KMS-11 (cell line): ENCODE data around the gene SDK1.
"Not testable (repeated sequence)": the region's sequence is repeated elsewhere in the genome, so short reads cannot be mapped to it uniquely, and the experiment has no call there.

Experiments
- H2AFZ ChIP-seq: fragments of 200-600 bp; sonication (generic); 2 replicates; pipeline ENCODE4 v1.6.1; 2016; ENCODE audit warnings: antibody characterized with exemption, mixed run types, low read depth
- H3K27ac ChIP-seq: fragments of 200-600 bp; sonication (generic); 2 replicates; pipeline ENCODE4 v1.6.1; 2016; ENCODE audit warnings: mild to moderate bottlenecking, mixed run types
- H3K27me3 ChIP-seq: fragments of 200-600 bp; sonication (generic); 2 replicates; pipeline ENCODE4 v1.6.1; 2017; ENCODE audit warnings: mild to moderate bottlenecking, low read depth, mixed run types, moderate library complexity; ENCODE audit not compliant: insufficient read depth
- H3K36me3 ChIP-seq: fragments of 200-600 bp; sonication (generic); 2 replicates; pipeline ENCODE4 v1.6.1; 2017; ENCODE audit warnings: mild to moderate bottlenecking, mixed run types; ENCODE audit not compliant: insufficient read depth
- H3K4me1 ChIP-seq: fragments of 200-600 bp; sonication (generic); 2 replicates; pipeline ENCODE4 v1.6.1; 2016; ENCODE audit warnings: mild to moderate bottlenecking, low read depth, mixed run types; ENCODE audit not compliant: poor library complexity, severe bottlenecking
- H3K4me2 ChIP-seq: fragments of 200-600 bp; sonication (generic); 2 replicates; pipeline ENCODE4 v1.7.0; 2016; ENCODE audit warnings: mild to moderate bottlenecking, mixed run types
- H3K4me3 ChIP-seq: fragments of 200-600 bp; sonication (generic); IDR thresholded peaks from 2 replicates; pipeline ENCODE4 v1.6.1; 2017; ENCODE audit warnings: low read depth, low read length, mixed read lengths; ENCODE audit not compliant: insufficient read depth
- H3K79me2 ChIP-seq: fragments of 200-600 bp; sonication (generic); 2 replicates; pipeline ENCODE4 v1.6.1; 2016; ENCODE audit warnings: low read depth, mixed run types; ENCODE audit not compliant: insufficient read depth
- H3K9ac ChIP-seq: fragments of 200-600 bp; sonication (generic); 2 replicates; pipeline ENCODE4 v1.6.1; 2016; ENCODE audit warnings: mild to moderate bottlenecking, mixed run types
- H4K20me1 ChIP-seq: fragments of 200-600 bp; sonication (generic); 2 replicates; pipeline ENCODE4 v1.6.1; 2016; ENCODE audit warnings: mild to moderate bottlenecking, mixed run types; ENCODE audit not compliant: insufficient read depth
- CTCF ChIP-seq: fragments of 200-600 bp; sonication (generic); conservative IDR thresholded peaks from 2 replicates; pipeline ENCODE4 v1.6.1; 2017; ENCODE audit warnings: low read depth, mild to moderate bottlenecking, antibody characterized with exemption, low read length, moderate library complexity, mixed read lengths

Gene SDK1

GRCh38 chr7:3696113-3696512 is 395.1 kb downstream of the SDK1 start:
- Histone ChIP-seq H3K4me2 (no peak overlapping the region), H3K27ac (no peak overlapping the region), H2AFZ (no peak overlapping the region)

GRCh38 chr7:3697472-3697871 is 396.4 kb downstream of the SDK1 start:
- H3K4me3 ChIP-seq: no peak overlapping the region
- H4K20me1 ChIP-seq: no peaks in the 10 kb centered on the region
- no peaks in the 10 kb centered on the region for H3K79me2 ChIP-seq
- no peak overlapping the region for H2AFZ ChIP-seq
- no peak overlapping the region for H3K27ac ChIP-seq
- H3K4me2 ChIP-seq: no peak overlapping the region
- H3K9ac ChIP-seq: no peak overlapping the region
- no peaks in the 10 kb centered on the region for H3K36me3 ChIP-seq
- H3K27me3 ChIP-seq: no peaks in the 10 kb centered on the region
- no peaks in the 10 kb centered on the region for H3K4me1 ChIP-seq
- TF ChIP-seq CTCF: no peak

More at GRCh38 chr7:3696113-3696512, 395.1 kb downstream of the SDK1 start:
- no peak for TF ChIP-seq CTCF
- H4K20me1 ChIP-seq: no peaks in the 10 kb centered on the region
- H3K79me2 ChIP-seq: no peaks in the 10 kb centered on the region
- H3K9ac ChIP-seq: no peak overlapping the region
- no peaks in the 10 kb centered on the region for H3K36me3 ChIP-seq
- no peaks in the 10 kb centered on the region for H3K4me1 ChIP-seq
- H3K27me3 ChIP-seq: no peaks in the 10 kb centered on the region
- no peak overlapping the region for H3K4me3 ChIP-seq

- H2AFZ ChIP-seq: no peak overlapping the region
- no peak overlapping the region for H3K4me3 ChIP-seq
- no peak overlapping the region for H3K9ac ChIP-seq
- no peak for TF ChIP-seq CTCF
- H3K79me2 ChIP-seq: no peaks in the 10 kb centered on the region
- H3K27me3 ChIP-seq: no peaks in the 10 kb centered on the region
- no peak overlapping the region for H3K4me2 ChIP-seq
- H4K20me1 ChIP-seq: no peaks in the 10 kb centered on the region
- no peaks in the 10 kb centered on the region for H3K4me1 ChIP-seq
- no peaks in the 10 kb centered on the region for H3K36me3 ChIP-seq
- H3K27ac ChIP-seq: no peak overlapping the region
These were observed 404.2 kb downstream of the SDK1 start for GRCh38 chr7:3705258-3705657.

- not testable (repeated sequence) for H3K4me3 ChIP-seq, H4K20me1 ChIP-seq, H3K9ac ChIP-seq, H3K79me2 ChIP-seq, H3K36me3 ChIP-seq, H2AFZ ChIP-seq, H3K4me1 ChIP-seq, H3K4me2 ChIP-seq, H3K27ac ChIP-seq, H3K27me3 ChIP-seq
These were observed 405.0 kb downstream of the SDK1 start for GRCh38 chr7:3706091-3706490.

- no peak for TF ChIP-seq CTCF
- Histone ChIP-seq H3K27ac (no peak overlapping the region), H3K4me1 (no peaks in the 10 kb centered on the region), H3K4me2 (no peak overlapping the region), H3K27me3 (no peaks in the 10 kb centered on the region), H4K20me1 (no peaks in the 10 kb centered on the region), H3K9ac (no peak overlapping the region), H3K79me2 (no peaks in the 10 kb centered on the region), H3K36me3 (no peaks in the 10 kb centered on the region), H3K4me3 (no peak overlapping the region), H2AFZ (no peak overlapping the region)
These were observed 409.1 kb downstream of the SDK1 start for GRCh38 chr7:3710122-3710521.
